ENCODE results near the gene FIBCD1. TPM values are rescaled to one million over a fixed set of nuclear protein-coding genes. Genes with fewer than 3 reads are reported as not detected.

The FIBCD1 gene
- total and polyA plus RNA-seq, 11 donors, result 0.24 to 3.9 (median 1.3) TPM; not detected in 2

DNA sequence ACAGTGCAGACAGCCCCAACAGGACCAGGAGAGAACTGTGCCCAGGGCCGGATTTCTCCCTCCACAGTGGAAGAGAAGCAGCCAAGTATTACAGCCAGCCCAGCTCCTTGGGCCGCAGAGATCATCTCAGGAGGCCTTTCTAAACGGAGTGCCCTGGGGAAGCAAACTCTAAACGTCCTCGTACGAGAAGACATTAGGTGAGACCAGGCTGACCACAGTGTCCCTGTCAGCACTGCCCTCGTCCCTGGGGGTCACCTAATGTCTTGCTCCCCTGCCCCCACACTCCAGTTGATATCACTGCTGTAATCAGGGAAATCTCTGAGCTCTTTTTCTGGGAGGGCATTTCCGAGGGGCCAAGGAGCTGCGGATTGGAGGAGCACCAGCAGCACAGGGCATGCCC, 48.9 kb downstream of the FIBCD1 start:
- TF ChIP-seq, protein P1, sequence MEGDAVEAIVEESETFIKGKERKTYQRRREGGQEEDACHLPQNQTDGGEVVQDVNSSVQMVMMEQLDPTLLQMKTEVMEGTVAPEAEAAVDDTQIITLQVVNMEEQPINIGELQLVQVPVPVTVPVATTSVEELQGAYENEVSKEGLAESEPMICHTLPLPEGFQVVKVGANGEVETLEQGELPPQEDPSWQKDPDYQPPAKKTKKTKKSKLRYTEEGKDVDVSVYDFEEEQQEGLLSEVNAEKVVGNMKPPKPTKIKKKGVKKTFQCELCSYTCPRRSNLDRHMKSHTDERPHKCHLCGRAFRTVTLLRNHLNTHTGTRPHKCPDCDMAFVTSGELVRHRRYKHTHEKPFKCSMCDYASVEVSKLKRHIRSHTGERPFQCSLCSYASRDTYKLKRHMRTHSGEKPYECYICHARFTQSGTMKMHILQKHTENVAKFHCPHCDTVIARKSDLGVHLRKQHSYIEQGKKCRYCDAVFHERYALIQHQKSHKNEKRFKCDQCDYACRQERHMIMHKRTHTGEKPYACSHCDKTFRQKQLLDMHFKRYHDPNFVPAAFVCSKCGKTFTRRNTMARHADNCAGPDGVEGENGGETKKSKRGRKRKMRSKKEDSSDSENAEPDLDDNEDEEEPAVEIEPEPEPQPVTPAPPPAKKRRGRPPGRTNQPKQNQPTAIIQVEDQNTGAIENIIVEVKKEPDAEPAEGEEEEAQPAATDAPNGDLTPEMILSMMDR (IDR thresholded peaks at IDR 0.05), result no peak
- no peak for TF ChIP-seq POLR2A (IDR thresholded peaks at IDR 0.05)
- WGBS, 4 donors, result 74 to 87% (median 82%) methylated on average over 9 of the region's 9 CpGs
- intact Hi-C loops (cut with DNase I), result no loop called here
- Histone ChIP-seq H3K27ac (no peak overlapping the region), H3K27me3 (no peaks in the 10 kb centered on the region), H3K4me3 (no peak overlapping the region), H3K4me1 (peaks cover 0 to 27% (median 14%) of the 10 kb centered on the region in 12 donors), H3K36me3 (peaks cover 0 to 76% (median 66%) of the 10 kb centered on the region in 9 donors), H3K9me3 (no peaks in the 10 kb centered on the region)
- ATAC-seq (no peak), DNase-seq (no peak)

- Histone ChIP-seq H3K4me1 (peaks cover 0 to 11% (median 0%) of the 10 kb centered on the region in 12 donors), H3K4me3 (no peak overlapping the region), H3K36me3 (peaks cover 0 to 94% (median 84%) of the 10 kb centered on the region in 9 donors), H3K9me3 (no peaks in the 10 kb centered on the region), H3K27ac (no peak overlapping the region), H3K27me3 (no peaks in the 10 kb centered on the region)
- ATAC-seq (no peak), DNase-seq (peak in 2 of 5 donors; percentile 10 to 40)
- TF ChIP-seq, protein P1 (IDR thresholded peaks at IDR 0.05), result no peak
- TF ChIP-seq POLR2A (IDR thresholded peaks at IDR 0.05), result no peak
- intact Hi-C loops (cut with DNase I), result no loop called here
- WGBS, 4 donors, result 81 to 91% (median 89%) methylated on average over 21 to 22 of the region's 22 CpGs
Observed at GRCh38 chr9:130888146-130888885, 50.7 kb downstream of the FIBCD1 start.

- peaks cover 0 to 95% (median 89%) of the 10 kb centered on the region in 9 donors for H3K36me3 ChIP-seq
- peaks cover 0 to 6% (median 0%) of the 10 kb centered on the region in 12 donors for H3K4me1 ChIP-seq
- no peak for ATAC-seq
Observed at GRCh38 chr9:130887494-130888144, 51.4 kb downstream of the FIBCD1 start.

DNA sequence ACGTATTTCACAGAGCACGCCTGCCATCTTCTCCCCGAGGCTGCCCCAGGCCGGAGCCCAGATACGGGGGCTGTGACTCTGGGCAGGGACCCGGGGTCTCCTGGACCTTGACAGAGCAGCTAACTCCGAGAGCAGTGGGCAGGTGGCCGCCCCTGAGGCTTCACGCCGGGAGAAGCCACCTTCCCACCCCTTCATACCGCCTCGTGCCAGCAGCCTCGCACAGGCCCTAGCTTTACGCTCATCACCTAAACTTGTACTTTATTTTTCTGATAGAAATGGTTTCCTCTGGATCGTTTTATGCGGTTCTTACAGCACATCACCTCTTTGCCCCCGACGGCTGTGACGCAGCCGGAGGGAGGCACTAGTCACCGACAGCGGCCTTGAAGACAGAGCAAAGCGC, 52.1 kb downstream of the FIBCD1 start:
- no peaks in the 10 kb centered on the region for H3K4me1 ChIP-seq
- TF ChIP-seq, protein P1 (IDR thresholded peaks at IDR 0.05), result no peak
- no peak for TF ChIP-seq POLR2A (IDR thresholded peaks at IDR 0.05)
- ATAC-seq, result no peak
- peaks cover 0 to 96% (median 89%) of the 10 kb centered on the region in 9 donors for H3K36me3 ChIP-seq
- peak overlapping the region in 1 of 12 donors; percentile 26 for H3K27ac ChIP-seq
- 93 to 97% (median 95%) methylated on average over 23 of the region's 23 CpGs for WGBS, 4 donors
- DNase-seq, result peak in 2 of 5 donors; percentile 21 to 39
- H3K27me3 ChIP-seq, result no peaks in the 10 kb centered on the region
- intact Hi-C loops (cut with DNase I), result no loop called here
- no peak overlapping the region for H3K4me3 ChIP-seq
- no peaks in the 10 kb centered on the region for H3K9me3 ChIP-seq

More at GRCh38 chr9:130887494-130888144, 51.4 kb downstream of the FIBCD1 start:
- DNase-seq, result peak in 2 of 5 donors; percentile 19 to 46
- TF ChIP-seq POLR2A (IDR thresholded peaks at IDR 0.05), result no peak
- TF ChIP-seq, protein P1 (IDR thresholded peaks at IDR 0.05), result no peak
- no peaks in the 10 kb centered on the region for H3K9me3 ChIP-seq
- 84 to 92% (median 91%) methylated on average over 23 to 25 of the region's 25 CpGs for WGBS, 4 donors
- no peaks in the 10 kb centered on the region for H3K27me3 ChIP-seq
- H3K4me3 ChIP-seq, result no peak overlapping the region
- H3K27ac ChIP-seq, result no peak overlapping the region
- intact Hi-C loops (cut with DNase I), result no loop called here
